CMK (cell line): ENCODE measurements around the gene AKR7A3.
"Not testable (repeated sequence)": the region's sequence is repeated elsewhere in the genome, so short reads cannot be mapped to it uniquely, and the experiment has no call there.

ENCODE experiments used
- DNase-seq: peaks from one replicate; pipeline ENCODE4 v3.0.0-alpha.2; 2010; ENCODE audit warnings: low read depth

The AKR7A3 gene

DNA sequence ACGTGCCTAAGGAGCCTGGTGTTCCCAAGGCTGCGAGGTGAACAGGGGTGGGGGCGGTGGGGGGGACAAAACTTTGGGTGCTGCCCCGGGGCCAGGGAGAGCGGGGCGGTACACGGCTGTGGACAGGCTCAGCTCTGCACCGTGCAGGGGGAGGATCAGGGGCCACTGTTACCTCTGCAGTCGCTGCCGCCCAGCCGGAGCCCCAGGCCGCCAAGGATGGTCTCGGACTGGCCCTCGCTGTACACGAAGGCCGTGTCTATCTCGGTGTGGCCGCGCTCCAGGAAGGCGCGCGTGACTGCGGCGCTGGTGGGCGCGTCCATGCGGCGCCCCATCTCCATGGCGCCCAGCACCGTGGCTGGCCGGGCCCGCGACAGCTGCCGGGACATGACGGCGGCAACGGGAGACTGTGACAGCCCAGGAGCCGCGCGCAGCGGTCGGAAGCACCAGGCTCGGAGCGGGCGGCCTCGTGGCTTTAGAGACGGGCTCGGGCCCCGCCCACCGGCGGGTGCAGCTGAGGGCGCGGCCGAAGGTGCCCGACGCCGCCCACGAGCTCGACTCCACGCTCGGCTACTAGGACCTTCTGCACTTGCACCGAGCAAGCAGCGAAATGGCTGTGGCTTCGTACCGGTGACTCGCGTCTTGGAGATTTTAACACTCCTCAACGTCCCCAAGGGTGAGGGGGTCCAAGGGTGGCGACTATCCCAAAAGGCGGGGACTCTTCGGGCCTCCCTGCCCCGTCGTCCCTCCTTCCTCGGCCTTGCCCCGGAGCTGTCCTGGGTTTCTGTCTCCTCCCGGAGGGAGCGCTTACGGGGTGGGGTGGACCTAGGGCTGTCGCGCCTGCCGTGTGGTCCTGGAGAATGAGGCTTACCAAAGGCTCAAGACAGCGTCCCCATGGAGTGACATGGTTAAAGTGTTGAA lies at the start of gene AKR7A3:
Gene AKR7A3, minus strand, starts transcription at position 447 of the 918 bp plus-strand sequence. Its CDS starts 61 bp downstream, at position 386.
- not testable (repeated sequence) for DNase-seq

DNA sequence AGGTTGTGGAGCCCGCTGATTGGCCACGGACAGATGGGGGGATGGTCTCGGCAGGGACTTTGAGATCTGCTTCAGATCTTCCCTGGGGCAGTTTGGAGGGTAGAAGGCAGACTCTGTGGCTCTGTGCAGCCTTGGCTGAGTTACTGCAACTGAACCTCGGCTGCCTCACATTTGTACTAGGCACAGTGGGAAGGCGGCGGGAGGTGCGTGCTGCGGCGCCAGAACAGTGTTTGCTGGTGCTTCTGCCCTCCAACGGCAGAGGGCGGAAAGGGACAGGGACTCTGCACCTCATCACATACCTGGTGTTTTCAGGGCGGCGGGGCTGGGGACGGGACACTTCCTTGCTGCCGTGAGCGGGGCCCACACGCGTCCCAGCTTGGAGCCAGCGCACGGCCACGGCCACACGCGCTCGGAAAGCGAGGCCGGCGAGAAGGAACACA lies 49.8 kb upstream of the AKR7A3 start:
- DNase-seq, result no peak

DNA sequence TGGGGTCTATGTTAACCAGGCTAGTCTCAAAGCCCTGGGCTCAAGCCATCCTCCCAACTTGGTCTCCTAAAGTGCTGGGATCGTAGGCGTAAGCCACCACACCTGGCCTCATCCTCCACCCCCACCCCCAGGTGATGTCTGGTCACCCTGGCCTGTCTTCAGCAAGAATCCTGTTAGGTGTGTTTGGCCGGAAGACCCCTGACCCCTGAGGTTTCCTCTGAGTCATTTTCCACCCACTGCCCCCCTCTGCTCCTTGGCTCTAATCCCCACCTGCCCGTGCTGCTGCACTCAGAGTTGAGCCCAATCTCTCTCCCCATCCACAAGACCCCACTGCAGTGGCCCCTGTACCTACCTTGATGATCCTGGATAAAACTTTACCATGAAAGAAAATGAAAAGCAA lies 48.7 kb upstream of the AKR7A3 start:
- DNase-seq, result no peak

DNA sequence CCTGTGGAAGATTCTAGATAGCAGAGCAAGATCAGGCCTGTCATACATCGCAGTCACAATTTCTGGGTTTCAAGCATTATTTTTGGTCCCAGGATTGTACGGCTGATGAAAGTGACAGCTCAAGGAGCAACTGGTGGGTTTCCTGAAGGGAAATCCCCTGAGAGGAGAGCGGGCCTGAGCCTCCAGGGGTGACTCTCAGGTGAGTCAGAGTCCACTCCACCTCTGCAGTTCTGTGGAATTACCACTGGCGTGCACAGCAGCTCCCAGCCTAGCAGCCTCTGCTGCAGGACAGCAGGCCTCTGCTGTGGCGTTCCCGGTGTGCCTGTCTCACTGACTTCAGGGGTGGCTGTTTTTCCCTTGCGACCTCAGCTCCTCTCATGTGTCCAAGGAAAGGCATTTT lies 48.0 kb upstream of the AKR7A3 start:
- DNase-seq, result no peak

GRCh38 chr1:19333587-19334354 lies 45.2 kb upstream of the AKR7A3 start:
- DNase-seq, result no peak

GRCh38 chr1:19332832-19333231 lies 44.3 kb upstream of the AKR7A3 start:
- no peak for DNase-seq

DNA sequence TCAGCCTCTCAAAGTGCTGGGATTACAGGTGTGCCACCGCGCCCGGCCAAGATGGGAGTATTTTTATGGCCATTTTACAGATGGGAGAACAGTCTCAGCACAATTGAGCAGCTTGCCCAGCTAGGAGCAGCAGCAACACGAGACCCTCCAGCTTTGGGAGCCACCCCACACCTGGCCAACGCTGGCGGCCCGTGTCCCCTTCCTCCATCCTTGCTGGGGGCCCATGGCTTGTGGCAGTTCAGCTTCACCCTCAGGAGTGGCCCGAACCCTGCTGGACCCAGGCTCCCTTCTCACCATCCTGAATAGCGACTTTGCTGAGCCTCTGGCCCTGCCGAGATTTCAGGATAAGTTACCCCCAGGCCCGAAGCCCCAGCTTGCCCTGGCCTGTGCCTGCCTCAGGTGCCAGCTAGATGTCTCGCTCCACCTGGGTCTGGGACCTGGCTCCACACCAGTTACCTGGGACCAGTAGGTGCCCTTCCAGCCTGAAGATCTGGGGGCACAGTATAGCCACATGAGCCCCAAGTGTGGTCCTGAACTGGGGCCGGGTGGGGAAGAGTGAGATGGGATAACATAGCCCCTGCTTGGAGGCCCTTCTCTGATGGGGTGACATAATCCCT lies 42.8 kb upstream of the AKR7A3 start:
- no peak for DNase-seq

GRCh38 chr1:19330449-19331135 lies 42.0 kb upstream of the AKR7A3 start:
- no peak for DNase-seq

DNA sequence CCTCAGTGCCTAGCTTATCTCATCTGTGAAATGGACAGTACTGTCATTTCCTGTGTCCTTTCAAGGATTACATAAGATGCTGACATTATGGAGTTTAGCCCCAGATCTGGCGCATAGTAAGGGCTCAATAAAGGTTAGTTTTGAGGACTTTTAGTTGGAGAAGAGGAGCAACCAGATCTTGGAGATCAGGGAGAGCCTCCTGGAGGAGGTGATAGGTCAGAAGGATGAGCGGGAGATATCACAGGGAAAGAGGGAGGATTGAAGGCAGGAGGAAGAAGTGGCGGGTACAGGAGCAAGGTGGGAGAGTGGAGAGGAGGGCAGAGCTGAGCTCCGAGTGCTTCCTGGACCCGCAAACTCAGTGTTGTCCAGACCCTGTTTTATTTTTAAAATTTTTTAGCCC lies 41.0 kb upstream of the AKR7A3 start:
- no peak for DNase-seq

- DNase-seq, result no peak
Observed at GRCh38 chr1:19329188-19329587, 40.6 kb upstream of the AKR7A3 start.

DNA sequence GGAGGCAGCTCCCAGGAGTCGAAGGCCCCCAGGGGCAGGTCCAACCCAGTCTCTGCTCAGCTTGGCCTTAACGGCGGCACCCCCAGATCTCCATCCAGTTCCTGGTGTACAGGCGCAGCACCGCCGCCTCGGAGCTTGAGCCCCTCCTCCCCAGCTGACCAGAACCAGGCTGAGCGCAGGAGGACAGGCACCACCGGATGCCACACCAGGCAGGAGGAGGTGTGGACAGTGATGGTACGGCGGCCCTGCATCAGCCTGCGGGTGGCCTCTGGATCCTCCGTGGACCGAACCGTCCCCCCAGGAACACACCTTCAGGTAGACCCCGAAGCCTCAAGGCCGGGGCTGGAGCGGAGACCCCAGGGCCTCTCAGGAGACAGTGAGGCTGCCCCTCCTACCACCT lies 39.9 kb upstream of the AKR7A3 start:
- no peak for DNase-seq

- no peak for DNase-seq
Observed at GRCh38 chr1:19327736-19328135, 39.2 kb upstream of the AKR7A3 start.

DNA sequence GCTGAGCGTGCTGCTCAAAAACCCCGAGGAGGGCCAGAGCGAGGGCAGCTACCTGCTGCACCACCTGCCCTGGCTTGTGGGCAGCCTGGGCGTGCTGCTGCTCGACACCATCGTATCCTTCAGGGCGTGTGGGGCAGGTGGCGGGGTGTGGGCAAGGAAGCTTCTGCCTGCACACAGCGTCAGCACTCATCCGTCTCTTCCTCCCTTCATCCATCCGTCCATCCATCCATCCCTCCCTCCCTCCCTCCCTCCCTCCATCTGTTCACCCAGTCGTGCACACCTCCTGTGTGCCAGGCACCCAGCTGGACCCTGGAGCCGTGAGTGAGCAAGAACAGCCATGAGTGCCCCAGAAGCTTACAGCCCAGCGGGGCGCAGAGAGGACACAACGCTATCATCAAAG lies 38.7 kb upstream of the AKR7A3 start:
- DNase-seq, result no peak

GRCh38 chr1:19326748-19327065 lies 38.1 kb upstream of the AKR7A3 start:
- no peak for DNase-seq

DNA sequence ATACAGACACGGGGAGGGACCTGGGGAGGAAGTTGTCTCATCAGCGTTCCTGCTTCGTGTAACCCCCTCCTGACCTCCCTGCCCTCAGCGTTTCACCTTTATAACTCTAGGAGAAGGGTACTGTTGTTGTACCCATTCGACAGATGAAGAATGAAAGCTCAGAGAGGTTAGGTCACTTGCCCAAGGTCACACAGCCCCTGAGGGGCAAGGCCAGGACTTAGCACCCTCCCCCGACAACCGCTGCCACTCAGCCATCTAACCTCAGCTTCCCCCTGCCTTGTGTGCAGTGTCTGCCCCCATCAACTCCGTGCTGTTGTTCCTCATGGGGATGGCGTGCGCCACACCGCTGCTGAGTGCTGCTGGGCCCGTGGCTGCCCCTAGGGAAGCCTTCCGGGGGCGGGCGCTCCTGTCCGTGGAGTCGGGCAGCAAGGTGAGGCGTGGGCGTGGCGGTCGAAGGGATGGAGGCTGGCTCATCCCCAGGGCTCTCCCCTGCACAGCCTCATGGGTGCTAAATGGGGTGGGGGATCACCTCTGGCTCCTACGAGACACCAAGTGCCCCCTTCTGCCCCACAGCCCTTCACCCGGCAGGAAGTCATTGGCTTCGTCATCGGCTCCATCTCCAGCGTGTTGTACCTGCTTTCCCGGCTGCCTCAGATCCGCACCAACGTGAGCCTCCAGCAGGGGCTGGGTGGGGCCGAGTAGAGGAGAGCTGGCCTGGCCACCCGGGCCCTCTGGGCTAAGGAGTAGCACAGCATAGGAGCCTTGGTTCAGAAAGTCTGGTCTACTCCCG lies 37.6 kb upstream of the AKR7A3 start:
- DNase-seq, result peak; percentile 98

- peak; percentile 99 for DNase-seq
Observed at GRCh38 chr1:19325368-19325957, 36.9 kb upstream of the AKR7A3 start.

- no peak for DNase-seq
Observed at GRCh38 chr1:19324665-19324990, 36.1 kb upstream of the AKR7A3 start.

- peak; percentile 56 for DNase-seq
Observed at GRCh38 chr1:19323987-19324664, 35.6 kb upstream of the AKR7A3 start.

GRCh38 chr1:19322481-19322880 lies 33.9 kb upstream of the AKR7A3 start:
- DNase-seq, result no peak

DNA sequence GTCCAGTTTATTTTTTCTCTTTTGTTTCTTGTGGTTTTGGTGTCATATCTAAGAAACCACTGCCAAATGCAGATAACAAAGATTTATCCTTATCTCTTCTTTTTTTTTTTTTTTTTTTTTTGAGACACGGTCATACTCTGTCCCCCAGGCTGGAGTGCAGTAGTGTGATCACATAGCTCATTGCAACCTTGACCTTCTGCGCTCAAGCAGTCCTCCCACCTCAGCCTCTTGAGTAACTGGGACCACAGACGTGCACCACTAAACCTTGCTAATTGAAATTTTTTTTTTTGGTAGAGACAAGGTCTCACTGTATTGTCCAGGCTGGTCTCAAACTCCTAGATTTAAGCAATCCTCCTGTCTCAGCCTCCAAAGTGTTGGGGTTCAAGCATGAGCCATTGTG lies 32.5 kb upstream of the AKR7A3 start:
- DNase-seq, result no peak

DNA sequence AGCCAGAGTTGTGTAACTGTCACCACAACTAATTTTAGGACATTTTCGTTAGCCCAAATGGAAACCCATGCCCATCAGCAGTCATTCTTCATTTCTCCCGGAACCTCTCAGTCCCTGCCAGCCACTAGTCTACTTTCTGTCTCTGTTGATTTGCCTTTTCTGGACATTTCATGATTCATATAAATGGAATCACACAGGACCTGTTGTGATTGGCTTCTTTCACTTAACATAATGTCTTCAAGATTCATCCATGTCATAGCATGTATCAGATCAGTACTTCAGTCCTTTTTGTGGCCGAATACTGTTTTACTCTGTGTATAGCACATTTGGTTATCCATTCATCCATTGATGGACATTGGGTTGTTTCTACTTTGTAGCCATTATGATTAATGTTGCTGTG lies 30.6 kb upstream of the AKR7A3 start:
- no peak for DNase-seq
